Mesendoderm (in vitro differentiated cells): Measurements from ENCODE around the gene KIF22. TPM values are rescaled to one million over a fixed set of nuclear protein-coding genes. Genes with fewer than 3 reads are reported as not detected.

Experiments used
- DNase-seq: peaks from one replicate; pipeline ENCODE4 v3.0.0; 2013
- H2AK5ac ChIP-seq: 2 replicates; pipeline ENCODE4 v1.6.1; 2013; ENCODE audit warnings: low read length, inconsistent platforms
- H2BK120ac ChIP-seq: 2 replicates; pipeline ENCODE4 v1.6.1; 2013; ENCODE audit warnings: low read depth, mild to moderate bottlenecking, low read length, moderate library complexity, mixed read lengths
- H2BK15ac ChIP-seq: replicated peaks from 2 replicates; pipeline ENCODE4 v1.6.1; 2013; ENCODE audit warnings: low read depth, mild to moderate bottlenecking, moderate library complexity
- H2BK5ac ChIP-seq: 2 replicates; pipeline ENCODE4 v1.6.1; 2013; ENCODE audit warnings: low read length, inconsistent platforms
- H3K18ac ChIP-seq: 2 replicates; pipeline ENCODE4 v1.6.1; 2013; ENCODE audit warnings: mild to moderate bottlenecking, low read length, mixed read lengths
- H3K23ac ChIP-seq: one replicate; pipeline ENCODE4 v1.6.1; 2013; ENCODE audit warnings: low read length
- H3K27ac ChIP-seq: 2 replicates; pipeline ENCODE4 v1.5.1; 2013; ENCODE audit warnings: low read depth, mild to moderate bottlenecking, inconsistent platforms, low read length, moderate library complexity
- H3K27me3 ChIP-seq: 2 replicates; pipeline ENCODE4 v1.6.1; 2013; ENCODE audit warnings: low read length, control low read depth, mild to moderate bottlenecking, inconsistent platforms; ENCODE audit not compliant: insufficient read depth, poor library complexity
- H3K36me3 ChIP-seq: 2 replicates; pipeline ENCODE4 v1.6.1; 2013; ENCODE audit warnings: low read length, inconsistent platforms; ENCODE audit not compliant: control insufficient read depth, insufficient read depth
- H3K4ac ChIP-seq: one replicate; pipeline ENCODE4 v1.6.1; 2013; ENCODE audit warnings: low read depth, mild to moderate bottlenecking, low read length, moderate library complexity
- H3K4me1 ChIP-seq: 2 replicates; pipeline ENCODE4 v1.6.1; 2013; ENCODE audit warnings: low read depth, low read length, inconsistent platforms; ENCODE audit not compliant: control insufficient read depth
- H3K4me2 ChIP-seq: 2 replicates; pipeline ENCODE4 v1.6.1; 2013; ENCODE audit warnings: low read length
- H3K4me3 ChIP-seq: 2 replicates; pipeline ENCODE4 v1.5.1; 2013; ENCODE audit warnings: mild to moderate bottlenecking, low read length
- H3K56ac ChIP-seq: one replicate; pipeline ENCODE4 v1.6.1; 2013; ENCODE audit warnings: low read length
- H3K79me1 ChIP-seq: 2 replicates; pipeline ENCODE4 v1.6.1; 2013; ENCODE audit warnings: low read length, inconsistent platforms
- H3K79me2 ChIP-seq: 2 replicates; pipeline ENCODE4 v1.6.1; 2013; ENCODE audit warnings: mild to moderate bottlenecking, low read length; ENCODE audit not compliant: control insufficient read depth, insufficient read depth
- H3K9ac ChIP-seq: 2 replicates; pipeline ENCODE4 v1.6.1; 2013; ENCODE audit warnings: low read length, inconsistent platforms
- H4K5ac ChIP-seq: one replicate; pipeline ENCODE4 v1.6.1; 2013; ENCODE audit warnings: low read length
- H4K8ac ChIP-seq: one replicate; pipeline ENCODE4 v1.6.1; 2013; ENCODE audit warnings: low read depth, mild to moderate bottlenecking, control low read depth, low read length, moderate library complexity
- WGBS: extraction: QIAGEN DNeasy Blood & Tissue Kit; methylation state at CpG from one replicate; pipeline ENCODE4 v1.1.7; 2013; ENCODE audit warnings: low lambda C conversion rate, missing lambda C conversion rate; ENCODE audit not compliant: insufficient coverage; ENCODE audit errors: extremely low coverage; 5-methylcytosine and 5-hydroxymethylcytosine counted together
- small RNA-seq: library from polyadenylated mRNA; stranded (forward); fragments of <200 nt; extraction: miRNeasy Mini kit (QIAGEN cat#:217004); gene quantifications from one replicate; pipeline ENCODE3, GENCODE V24; 2013; ENCODE audit not compliant: insufficient read depth

The KIF22 gene

DNA sequence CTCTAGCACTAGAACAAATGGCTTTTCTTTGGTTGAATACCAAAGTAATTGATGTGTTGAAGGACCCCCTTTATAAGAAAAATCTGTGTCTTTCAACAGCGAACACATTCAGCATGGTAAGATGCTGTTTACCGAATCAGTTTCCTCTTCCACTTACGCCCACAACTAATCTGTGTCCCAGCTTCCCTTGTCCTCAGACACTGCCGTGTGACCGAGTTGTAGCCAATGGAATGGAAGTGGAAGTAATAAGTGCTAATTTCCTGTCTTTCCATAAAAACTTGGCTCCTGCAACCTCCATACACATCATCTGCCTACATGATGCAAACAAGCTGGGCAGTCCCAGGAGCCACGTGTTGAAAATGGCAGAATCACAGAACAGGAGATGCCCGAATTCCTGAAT, 62.1 kb downstream of the KIF22 start:
- Histone ChIP-seq H2BK5ac (no peak overlapping the region), H3K79me1 (no peaks in the 10 kb centered on the region), H2BK15ac (no peak overlapping the region), H2BK120ac (no peak overlapping the region), H3K4me3 (no peak overlapping the region), H3K36me3 (no peaks in the 10 kb centered on the region), H3K56ac (no peak overlapping the region), H3K4ac (no peak overlapping the region), H3K4me2 (no peak overlapping the region), H3K27me3 (no peaks in the 10 kb centered on the region), H3K27ac (no peak overlapping the region), H3K23ac (no peak overlapping the region), H2AK5ac (no peak overlapping the region), H4K8ac (no peak overlapping the region), H3K9ac (no peak overlapping the region), H3K79me2 (no peaks in the 10 kb centered on the region), H3K4me1 (peaks cover 3% of the 10 kb centered on the region), H4K5ac (no peak overlapping the region), H3K18ac (no peak overlapping the region)
- no peak for DNase-seq
- no CpG with 5 or more reads among the region's 7 CpGs for WGBS

DNA sequence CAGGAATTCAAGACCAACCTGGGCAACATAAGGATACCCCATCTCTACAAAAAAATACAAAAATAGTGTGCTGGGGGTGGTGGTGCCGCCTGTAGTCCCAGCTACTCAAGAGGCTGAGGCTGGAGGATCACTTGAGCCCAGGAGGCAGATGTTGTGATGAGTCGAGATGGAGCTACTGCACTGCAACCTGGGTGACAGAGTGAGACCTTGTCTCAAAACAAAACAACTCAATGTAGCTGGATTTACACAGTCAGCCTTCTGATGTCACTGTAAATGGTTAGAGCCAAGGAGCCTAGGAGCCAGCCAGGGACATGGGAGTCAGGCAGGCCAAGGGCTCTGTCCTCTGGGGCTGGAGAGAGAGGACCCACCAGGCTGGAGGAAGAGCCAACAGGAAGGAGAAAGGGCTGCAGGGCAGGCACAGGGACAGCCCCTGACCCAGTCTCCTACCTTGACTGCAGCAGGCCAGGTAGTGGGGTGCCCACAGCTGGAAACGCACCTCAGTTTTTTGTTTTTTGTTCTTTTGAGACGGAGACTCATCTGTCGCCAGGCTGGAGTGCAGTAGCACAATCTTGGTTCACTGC, 64.1 kb downstream of the KIF22 start:
- no peak overlapping the region for H3K9ac ChIP-seq
- H2BK15ac ChIP-seq = no peak overlapping the region
- no peaks in the 10 kb centered on the region for H3K27me3 ChIP-seq
- H3K18ac ChIP-seq = no peak overlapping the region
- no peaks in the 10 kb centered on the region for H3K36me3 ChIP-seq
- H3K79me1 ChIP-seq = no peaks in the 10 kb centered on the region
- no peak overlapping the region for H3K56ac ChIP-seq
- no peak overlapping the region for H2AK5ac ChIP-seq
- H2BK5ac ChIP-seq = no peak overlapping the region
- no peak overlapping the region for H3K4me3 ChIP-seq
- H3K27ac ChIP-seq = no peak overlapping the region
- H4K8ac ChIP-seq = no peak overlapping the region
- no peak overlapping the region for H3K4ac ChIP-seq
- no peak overlapping the region for H2BK120ac ChIP-seq
- DNase-seq = no peak
- H3K4me1 ChIP-seq = no peaks in the 10 kb centered on the region
- H3K79me2 ChIP-seq = no peaks in the 10 kb centered on the region
- H4K5ac ChIP-seq = no peak overlapping the region
- no peak overlapping the region for H3K4me2 ChIP-seq
- no peak overlapping the region for H3K23ac ChIP-seq
- WGBS = no CpG with 5 or more reads among the region's 5 CpGs

Small RNA genes lying within 50 kb of the gene (small RNA-seq; reads per million reads assigned to genes)
- gene AC009133.6 (not detected), gene AC120114.4 (not detected)
